ENCODE data around the gene KDSR.

- TF ChIP-seq POLR2A (IDR thresholded peaks at IDR 0.05) = no peak
- TF ChIP-seq, protein P1, sequence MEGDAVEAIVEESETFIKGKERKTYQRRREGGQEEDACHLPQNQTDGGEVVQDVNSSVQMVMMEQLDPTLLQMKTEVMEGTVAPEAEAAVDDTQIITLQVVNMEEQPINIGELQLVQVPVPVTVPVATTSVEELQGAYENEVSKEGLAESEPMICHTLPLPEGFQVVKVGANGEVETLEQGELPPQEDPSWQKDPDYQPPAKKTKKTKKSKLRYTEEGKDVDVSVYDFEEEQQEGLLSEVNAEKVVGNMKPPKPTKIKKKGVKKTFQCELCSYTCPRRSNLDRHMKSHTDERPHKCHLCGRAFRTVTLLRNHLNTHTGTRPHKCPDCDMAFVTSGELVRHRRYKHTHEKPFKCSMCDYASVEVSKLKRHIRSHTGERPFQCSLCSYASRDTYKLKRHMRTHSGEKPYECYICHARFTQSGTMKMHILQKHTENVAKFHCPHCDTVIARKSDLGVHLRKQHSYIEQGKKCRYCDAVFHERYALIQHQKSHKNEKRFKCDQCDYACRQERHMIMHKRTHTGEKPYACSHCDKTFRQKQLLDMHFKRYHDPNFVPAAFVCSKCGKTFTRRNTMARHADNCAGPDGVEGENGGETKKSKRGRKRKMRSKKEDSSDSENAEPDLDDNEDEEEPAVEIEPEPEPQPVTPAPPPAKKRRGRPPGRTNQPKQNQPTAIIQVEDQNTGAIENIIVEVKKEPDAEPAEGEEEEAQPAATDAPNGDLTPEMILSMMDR (IDR thresholded peaks at IDR 0.05) = no peak
Measured at GRCh38 chr18:63344918-63345317, 22.1 kb downstream of the KDSR start.
